Activated CD4-positive, alpha-beta T cell treated with anti-CD3 and anti-CD28 coated beads, Interleukin-2, Interleukin-4, amounts not matched to agents 100 ng/mL and 50 ng/mL, durations not matched to agents 16 hours and 8 hours (primary cell): ENCODE data around the gene ANKS1A.

Experiments used
- DNase-seq: peaks from one replicate; pipeline ENCODE4 v3.0.0-alpha.2; 2020; ENCODE audit warnings: low spot score

The ANKS1A gene

GRCh38 chr6:35043381-35044130, 154.5 kb downstream of the ANKS1A start:
- no peak for DNase-seq

DNA sequence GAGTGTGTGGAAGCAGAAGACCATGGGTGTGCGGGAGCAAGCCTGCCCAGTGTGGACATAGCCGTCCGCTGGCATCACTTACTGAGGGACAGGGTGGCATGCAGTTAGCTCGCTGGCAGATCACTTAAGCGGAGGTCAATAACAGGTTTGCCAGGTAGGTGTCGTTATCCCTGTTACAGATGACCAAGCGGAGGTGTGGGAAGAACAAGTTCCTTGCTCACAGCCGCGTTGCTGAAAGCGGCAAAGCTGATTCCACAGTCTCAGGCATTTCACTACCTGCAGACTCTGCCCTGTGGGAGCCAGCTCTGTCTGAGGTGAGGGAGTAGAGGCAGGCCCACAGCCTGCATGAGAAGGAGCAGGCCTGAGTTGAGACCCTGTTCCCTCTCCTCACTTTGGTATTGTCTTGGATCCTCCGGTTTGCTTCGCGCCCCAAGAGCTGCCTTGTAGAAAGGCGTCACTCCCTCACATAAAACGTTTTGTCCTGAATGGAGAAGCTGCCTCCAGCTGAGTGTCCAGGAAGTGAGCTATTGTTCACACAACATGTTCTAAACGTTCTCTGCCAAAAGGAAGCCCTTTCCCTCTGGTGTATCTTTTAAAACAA, 155.2 kb downstream of the ANKS1A start:
- DNase-seq, result no peak

GRCh38 chr6:35044761-35045421, 155.8 kb downstream of the ANKS1A start:
- no peak for DNase-seq

DNA sequence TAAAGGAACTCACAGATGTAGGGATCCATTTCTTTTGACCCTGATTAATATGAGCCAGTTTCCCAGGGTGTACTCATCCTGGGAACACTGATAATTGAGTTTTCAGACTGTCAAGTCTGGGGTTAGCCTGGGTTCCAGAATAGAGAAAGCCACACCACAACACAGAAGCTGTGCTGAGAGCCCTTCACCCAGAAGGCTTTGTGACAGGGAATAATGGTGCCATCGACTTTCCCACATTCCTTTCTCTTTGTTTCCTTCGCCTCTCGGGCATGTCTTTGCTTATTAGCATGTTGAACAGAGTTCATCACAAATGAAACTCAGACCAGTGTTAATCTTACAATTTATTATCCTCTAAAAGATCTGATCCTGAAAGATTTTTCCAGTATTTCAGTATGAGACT, 157.0 kb downstream of the ANKS1A start:
- DNase-seq, result no peak

DNA sequence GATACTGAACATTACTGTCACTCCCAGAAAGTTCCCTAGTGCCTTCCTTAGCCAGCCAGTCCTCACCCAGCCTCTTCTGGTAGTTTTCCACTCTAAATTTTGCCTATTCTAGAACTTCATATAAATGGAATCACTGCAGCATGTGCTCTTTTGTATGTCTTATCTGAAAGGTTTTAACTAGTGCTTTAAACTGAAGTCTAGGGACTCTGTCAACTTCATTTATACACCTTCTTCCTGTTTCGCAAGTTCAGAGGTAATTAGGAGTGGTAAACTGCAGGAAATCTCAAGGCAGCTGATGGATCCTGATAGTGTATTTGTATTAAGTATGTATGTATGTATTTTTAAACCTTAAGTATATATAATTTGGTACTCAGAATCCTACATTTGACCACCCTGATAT, 157.8 kb downstream of the ANKS1A start:
- DNase-seq, result no peak

DNA sequence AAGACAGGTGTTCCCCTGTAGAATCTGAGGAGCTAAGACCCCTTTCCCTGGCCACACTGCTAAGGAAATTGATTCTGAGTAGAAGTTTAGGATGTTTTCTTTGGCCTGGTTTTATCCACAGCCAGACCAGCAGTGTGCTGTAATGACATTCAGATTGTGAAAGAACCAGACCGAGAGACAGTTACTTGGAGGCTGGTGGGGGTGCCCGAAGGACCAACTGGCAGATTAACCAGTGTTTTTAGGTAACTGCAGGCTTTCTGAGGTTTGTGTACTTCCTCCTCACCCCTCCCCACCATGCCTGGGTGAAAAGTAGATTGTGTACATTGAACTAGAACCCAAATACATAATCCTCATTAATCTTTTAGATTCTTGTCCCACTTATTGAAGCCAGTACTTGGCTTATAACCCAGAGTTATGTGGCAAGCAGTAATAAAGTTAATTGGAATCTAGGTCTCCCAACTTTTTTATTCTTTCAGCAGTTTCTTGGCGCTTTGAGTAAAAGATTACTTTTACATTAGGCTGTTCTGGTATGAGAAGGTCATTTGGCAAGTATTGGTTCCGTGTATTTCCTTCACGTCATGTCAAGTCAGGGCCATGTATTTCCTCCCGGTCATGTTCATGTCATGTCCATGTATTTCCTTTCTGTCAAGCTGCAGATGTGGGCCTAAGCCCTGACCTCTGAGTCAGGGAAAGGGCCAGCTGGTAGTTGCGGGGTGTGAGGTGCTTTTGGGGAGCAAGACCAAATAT, 158.4 kb downstream of the ANKS1A start:
- DNase-seq, result no peak

- no peak for DNase-seq
These were observed 159.1 kb downstream of the ANKS1A start for GRCh38 chr6:35048031-35048613.

- peak; percentile 17 for DNase-seq
These were observed 159.6 kb downstream of the ANKS1A start for GRCh38 chr6:35048631-35049083.

GRCh38 chr6:35049156-35049735, 160.2 kb downstream of the ANKS1A start:
- no peak for DNase-seq

GRCh38 chr6:35049900-35050756, 161.1 kb downstream of the ANKS1A start:
- DNase-seq, result no peak

GRCh38 chr6:35050757-35051330, 161.8 kb downstream of the ANKS1A start:
- no peak for DNase-seq

DNA sequence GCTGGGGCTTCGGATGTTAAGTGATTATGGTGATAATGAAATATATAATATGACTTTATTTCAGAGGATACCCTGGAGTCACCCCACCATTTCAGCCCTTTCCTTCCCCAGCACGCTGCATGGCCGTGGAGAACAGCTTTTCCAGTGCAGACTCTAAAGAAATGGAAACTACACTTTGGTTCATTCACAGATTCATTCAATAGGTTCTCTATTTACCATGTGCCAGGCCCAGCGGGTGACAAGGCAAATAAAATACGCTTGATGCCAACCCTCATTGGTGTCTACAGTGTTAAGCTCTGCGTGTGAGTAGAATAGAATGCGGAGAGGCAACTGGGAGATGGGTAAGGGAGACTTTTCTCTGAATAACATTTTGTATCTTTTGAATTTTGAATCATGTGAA, 162.3 kb downstream of the ANKS1A start:
- DNase-seq, result no peak

- no peak for DNase-seq
These were observed 163.0 kb downstream of the ANKS1A start for GRCh38 chr6:35051997-35052583.

DNA sequence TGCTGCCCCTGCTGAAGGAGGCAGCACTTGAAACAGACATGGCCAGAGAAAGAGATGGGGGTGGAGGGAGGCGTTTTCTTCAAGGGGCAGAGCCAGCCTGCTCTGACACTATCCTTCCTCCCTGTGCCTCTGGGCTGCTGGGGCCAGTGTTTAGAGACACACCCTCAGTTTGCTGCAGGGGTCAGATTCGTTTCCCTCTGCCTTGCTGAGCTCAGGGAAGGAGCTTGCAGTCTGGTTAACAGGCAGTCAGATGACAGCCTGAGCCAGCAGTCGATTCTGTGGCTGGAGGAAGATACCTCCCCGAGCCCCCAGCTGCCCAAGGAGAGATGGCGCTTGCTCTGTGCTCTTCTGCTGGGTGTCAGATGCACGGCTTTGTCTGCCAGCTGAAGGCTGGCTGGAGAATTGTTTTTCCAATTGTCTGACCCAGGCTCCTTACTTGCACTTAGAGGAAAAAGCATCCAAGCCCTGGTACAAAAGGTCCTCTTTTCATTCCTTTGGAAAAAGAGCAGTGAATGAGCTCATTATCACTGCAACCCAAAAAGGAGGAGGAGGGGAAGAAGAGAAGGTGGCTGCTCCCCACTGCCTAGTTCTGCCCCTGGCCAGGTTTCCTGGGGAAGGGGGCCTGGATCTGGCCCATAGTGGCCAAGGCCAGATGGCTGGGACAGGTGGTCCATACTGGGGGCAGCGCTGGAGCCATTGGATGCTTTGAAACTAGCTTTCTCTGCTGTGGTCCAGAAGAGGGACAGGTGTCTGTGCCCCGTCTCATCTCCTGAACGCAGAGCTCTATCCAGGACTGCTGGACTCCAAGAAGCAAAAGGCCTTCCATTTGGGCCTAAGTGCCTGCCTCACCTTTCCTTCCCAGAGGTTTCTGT, 163.9 kb downstream of the ANKS1A start:
- no peak for DNase-seq

- no peak for DNase-seq
These were observed 164.6 kb downstream of the ANKS1A start for GRCh38 chr6:35053701-35054100.

GRCh38 chr6:35054106-35054742, 165.2 kb downstream of the ANKS1A start:
- no peak for DNase-seq

GRCh38 chr6:35054743-35055130, 165.7 kb downstream of the ANKS1A start:
- DNase-seq, result no peak

- DNase-seq, result no peak
These were observed 166.8 kb downstream of the ANKS1A start for GRCh38 chr6:35055891-35056290.

GRCh38 chr6:35056952-35057351, 167.9 kb downstream of the ANKS1A start:
- DNase-seq, result no peak
